Parathyroid adenoma (tissue), 2 donors: ENCODE data around the gene BTNL9.

ENCODE experiments used
- H2AFZ ChIP-seq: fragments of 300-600 bp; sonication (generic); one replicate; pipeline ENCODE4 v1.7.0; 2017; ENCODE audit warnings: antibody characterized with exemption, mild to moderate bottlenecking
- H3K27ac ChIP-seq: fragments of 300-600 bp; sonication (generic); one replicate; pipeline ENCODE4 v1.7.0; 2017
- H3K27me3 ChIP-seq: fragments of 300-600 bp; sonication (generic); one replicate; pipeline ENCODE4 v1.7.0; 2017; ENCODE audit warnings: low read length; ENCODE audit not compliant: control insufficient read depth, insufficient read depth
- H3K36me3 ChIP-seq: fragments of 300-600 bp; sonication (generic); one replicate; pipeline ENCODE4 v1.7.0; 2017; ENCODE audit warnings: low read length; ENCODE audit not compliant: control insufficient read depth, insufficient read depth
- H3K4me1 ChIP-seq: fragments of 300-600 bp; sonication (generic); one replicate; pipeline ENCODE4 v1.7.0; 2017; ENCODE audit warnings: control low read depth
- H3K4me2 ChIP-seq: fragments of 300-600 bp; sonication (generic); one replicate; pipeline ENCODE4 v1.7.0; 2017; ENCODE audit warnings: low read length
- H3K4me3 ChIP-seq: fragments of 300-600 bp; sonication (generic); one replicate; pipeline ENCODE4 v1.7.0; 2017; ENCODE audit warnings: low read depth, low read length
- H3K79me2 ChIP-seq: fragments of 300-600 bp; sonication (generic); one replicate; pipeline ENCODE4 v1.7.0; 2017; ENCODE audit warnings: control low read depth
- H3K9ac ChIP-seq: fragments of 300-600 bp; sonication (generic); one replicate; pipeline ENCODE4 v1.7.0; 2017; ENCODE audit warnings: mild to moderate bottlenecking
- H3K9me3 ChIP-seq: fragments of 300-600 bp; sonication (generic); one replicate; pipeline ENCODE4 v1.7.0; 2017; ENCODE audit warnings: low read length; ENCODE audit not compliant: control insufficient read depth
- TF ChIP-seq, protein P1 (sequence below): fragments of 300-600 bp; sonication (generic); IDR thresholded peaks from one replicate; pipeline ENCODE4 v1.7.0; 2017; ENCODE audit warnings: antibody characterized with exemption, mild to moderate bottlenecking
- donor health status: primary hyperparathyroidism.

Gene BTNL9

DNA sequence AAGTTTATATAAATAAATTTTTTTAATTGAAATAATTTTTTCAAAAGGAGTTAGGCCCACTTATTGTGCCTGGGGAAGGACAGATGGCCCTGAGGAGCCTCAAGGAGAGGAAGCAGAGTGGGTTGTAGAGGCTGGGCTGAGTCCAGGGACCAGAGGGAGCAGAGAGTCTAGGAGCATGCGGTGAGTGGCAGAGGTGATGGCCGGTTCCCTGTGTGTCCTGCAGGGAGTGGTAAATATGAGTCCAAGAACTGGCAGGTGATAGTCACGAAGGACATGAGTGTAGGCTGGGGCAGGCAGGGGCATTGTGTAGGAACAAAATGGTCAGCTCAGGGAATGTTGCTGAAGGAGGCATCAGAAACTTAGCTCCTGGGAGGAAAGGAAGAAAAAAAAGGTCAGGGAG, 8.3 kb upstream of the BTNL9 start:
- Histone ChIP-seq H3K4me1 (no peaks in the 10 kb centered on the region), H3K9ac (no peak overlapping the region), H3K36me3 (no peaks in the 10 kb centered on the region), H3K27me3 (no peaks in the 10 kb centered on the region), H3K4me3 (no peak overlapping the region), H3K4me2 (no peak overlapping the region), H3K79me2 (no peaks in the 10 kb centered on the region), H3K27ac (no peak overlapping the region), H2AFZ (no peak overlapping the region), H3K9me3 (no peaks in the 10 kb centered on the region)
- TF ChIP-seq, protein P1, sequence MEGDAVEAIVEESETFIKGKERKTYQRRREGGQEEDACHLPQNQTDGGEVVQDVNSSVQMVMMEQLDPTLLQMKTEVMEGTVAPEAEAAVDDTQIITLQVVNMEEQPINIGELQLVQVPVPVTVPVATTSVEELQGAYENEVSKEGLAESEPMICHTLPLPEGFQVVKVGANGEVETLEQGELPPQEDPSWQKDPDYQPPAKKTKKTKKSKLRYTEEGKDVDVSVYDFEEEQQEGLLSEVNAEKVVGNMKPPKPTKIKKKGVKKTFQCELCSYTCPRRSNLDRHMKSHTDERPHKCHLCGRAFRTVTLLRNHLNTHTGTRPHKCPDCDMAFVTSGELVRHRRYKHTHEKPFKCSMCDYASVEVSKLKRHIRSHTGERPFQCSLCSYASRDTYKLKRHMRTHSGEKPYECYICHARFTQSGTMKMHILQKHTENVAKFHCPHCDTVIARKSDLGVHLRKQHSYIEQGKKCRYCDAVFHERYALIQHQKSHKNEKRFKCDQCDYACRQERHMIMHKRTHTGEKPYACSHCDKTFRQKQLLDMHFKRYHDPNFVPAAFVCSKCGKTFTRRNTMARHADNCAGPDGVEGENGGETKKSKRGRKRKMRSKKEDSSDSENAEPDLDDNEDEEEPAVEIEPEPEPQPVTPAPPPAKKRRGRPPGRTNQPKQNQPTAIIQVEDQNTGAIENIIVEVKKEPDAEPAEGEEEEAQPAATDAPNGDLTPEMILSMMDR = no peak

DNA sequence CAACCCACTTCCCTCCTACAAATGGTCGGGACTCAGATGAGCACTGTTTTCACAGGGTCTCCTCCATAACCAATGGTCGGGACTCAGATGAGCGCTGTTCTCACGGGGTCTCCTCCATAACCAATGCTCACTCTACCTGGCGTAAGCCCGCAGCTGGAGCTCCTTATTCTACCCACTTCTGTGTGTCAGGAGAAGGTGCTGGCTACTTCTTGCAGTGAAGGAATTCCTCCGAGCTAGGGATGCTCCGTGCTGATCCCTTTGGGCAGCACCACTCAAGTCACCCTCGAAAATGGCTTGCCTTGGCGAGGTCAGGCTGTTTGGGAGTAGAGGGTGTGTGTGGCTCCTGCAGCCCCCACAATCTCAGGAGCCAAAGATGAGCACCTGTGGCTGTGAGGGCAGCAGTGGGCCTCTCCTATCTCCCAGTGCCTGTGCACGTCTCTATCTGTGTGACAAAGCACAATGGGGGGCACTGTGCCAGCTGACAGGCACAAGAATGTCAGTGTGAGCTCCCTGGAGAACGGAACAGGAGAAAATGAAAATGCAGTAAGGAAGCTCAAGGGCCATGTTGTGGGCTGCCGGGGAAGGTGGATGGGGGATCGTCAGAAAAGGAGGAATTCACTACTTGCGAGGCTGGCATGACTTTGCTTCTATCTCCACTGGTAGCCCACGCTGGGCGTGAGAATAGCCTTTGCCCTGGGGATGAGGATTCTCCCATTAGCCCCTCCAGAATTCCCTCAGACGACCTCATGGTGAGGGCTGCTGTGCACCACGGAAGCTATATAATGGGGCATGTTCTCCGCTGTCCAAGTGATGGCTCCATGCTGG, 3.9 kb upstream of the BTNL9 start:
- Histone ChIP-seq H3K36me3 (no peaks in the 10 kb centered on the region), H3K27me3 (no peaks in the 10 kb centered on the region), H3K4me1 (no peaks in the 10 kb centered on the region), H3K9ac (no peak overlapping the region), H3K4me2 (no peak overlapping the region), H3K79me2 (no peaks in the 10 kb centered on the region), H2AFZ (no peak overlapping the region), H3K4me3 (no peak overlapping the region), H3K9me3 (no peaks in the 10 kb centered on the region), H3K27ac (no peak overlapping the region)
- TF ChIP-seq, protein P1 = no peak

DNA sequence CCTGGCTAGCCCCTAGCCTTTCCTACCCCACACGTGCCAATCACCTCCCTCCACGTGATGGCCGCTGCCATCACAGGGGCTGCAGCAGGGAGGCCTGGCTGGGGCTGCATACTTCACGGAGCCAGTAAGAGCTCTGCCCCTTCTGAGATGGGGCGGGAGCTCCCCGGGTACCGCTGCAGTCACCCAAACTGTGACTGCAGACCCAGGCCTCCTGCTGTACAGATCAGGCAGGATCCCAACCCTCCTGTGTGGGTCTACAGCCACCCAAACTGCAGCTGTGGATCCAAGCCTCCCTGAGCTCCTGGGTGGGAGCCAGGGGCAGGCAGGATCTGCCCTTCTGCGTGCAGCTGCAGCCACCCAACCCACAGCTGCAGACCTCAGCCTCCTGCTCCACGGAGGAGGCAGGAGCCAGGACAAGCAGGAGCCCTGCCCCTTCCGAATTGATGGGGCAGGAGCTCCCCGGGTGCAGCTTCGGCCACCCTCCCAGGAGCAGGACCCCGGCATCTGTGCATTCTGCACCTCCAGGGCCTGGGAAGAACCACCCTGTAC, 3.2 kb upstream of the BTNL9 start:
- H2AFZ ChIP-seq = no peak overlapping the region
- H3K9me3 ChIP-seq = no peaks in the 10 kb centered on the region
- no peaks in the 10 kb centered on the region for H3K79me2 ChIP-seq
- H3K9ac ChIP-seq = no peak overlapping the region
- TF ChIP-seq, protein P1 = no peak
- no peaks in the 10 kb centered on the region for H3K4me1 ChIP-seq
- no peak overlapping the region for H3K27ac ChIP-seq
- no peaks in the 10 kb centered on the region for H3K36me3 ChIP-seq
- no peaks in the 10 kb centered on the region for H3K27me3 ChIP-seq
- H3K4me2 ChIP-seq = no peak overlapping the region
- no peak overlapping the region for H3K4me3 ChIP-seq

DNA sequence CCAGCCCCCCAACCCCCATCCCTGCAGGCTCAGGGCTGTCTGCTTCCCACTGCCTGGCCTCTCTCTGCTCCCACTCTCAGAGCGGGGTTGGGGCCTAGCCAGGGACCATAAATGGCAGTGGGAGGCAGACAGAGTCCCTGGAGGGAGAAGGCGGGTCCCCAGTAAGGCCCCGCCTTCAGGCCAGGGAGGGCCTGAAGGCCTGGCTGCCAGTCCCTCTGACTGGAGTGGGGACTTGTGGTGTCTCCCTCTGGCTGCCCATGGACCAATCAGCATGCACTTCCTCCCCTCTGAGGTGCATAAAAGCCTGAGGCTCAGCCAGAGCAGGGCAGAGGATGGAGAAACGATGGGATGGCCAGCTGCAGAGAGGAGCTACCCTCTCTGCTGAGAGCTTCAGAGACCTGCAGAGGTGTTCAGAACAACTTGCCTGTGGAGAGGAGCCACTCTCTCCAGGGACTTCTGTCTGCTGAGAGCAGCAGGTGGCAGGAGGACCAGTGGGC, 2.7 kb upstream of the BTNL9 start:
- no peak overlapping the region for H3K27ac ChIP-seq
- H3K9me3 ChIP-seq = no peaks in the 10 kb centered on the region
- H3K27me3 ChIP-seq = no peaks in the 10 kb centered on the region
- no peak overlapping the region for H3K4me3 ChIP-seq
- no peaks in the 10 kb centered on the region for H3K36me3 ChIP-seq
- H2AFZ ChIP-seq = no peak overlapping the region
- no peak overlapping the region for H3K9ac ChIP-seq
- no peak overlapping the region for H3K4me2 ChIP-seq
- TF ChIP-seq, protein P1 = no peak
- no peaks in the 10 kb centered on the region for H3K4me1 ChIP-seq
- H3K79me2 ChIP-seq = no peaks in the 10 kb centered on the region
